NCI-H748 (cell line): ENCODE results near the gene SETD2.
"Not testable (repeated sequence)": the region's sequence is repeated elsewhere in the genome, so short reads cannot be mapped to it uniquely, and the experiment has no call there.

Experiments
- DNase-seq: peaks from one replicate; lab custom pipeline; 2025; ENCODE audit not compliant: unreplicated experiment; lab: John Stamatoyannopoulos, UW

The SETD2 gene

DNA sequence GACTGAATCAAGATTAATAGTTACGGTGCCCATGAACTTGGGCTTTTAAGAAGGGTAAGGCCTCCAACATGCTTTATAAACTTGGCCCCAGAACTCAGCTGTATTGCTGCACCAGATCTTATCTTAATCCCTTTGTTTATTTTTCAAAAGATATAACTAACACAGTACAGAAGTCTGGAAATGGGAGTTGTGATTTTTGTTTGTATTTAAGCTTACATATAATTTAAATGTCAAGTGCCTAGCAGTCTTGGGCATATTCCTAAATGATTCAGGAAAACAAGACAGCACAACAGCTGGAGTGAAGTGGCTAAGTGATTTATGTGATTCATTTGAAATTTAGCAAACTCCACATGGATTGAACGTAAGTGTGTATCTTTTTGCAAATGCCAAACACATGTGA lies 128.3 kb downstream of the SETD2 start:
- no peak for DNase-seq

GRCh38 chr3:47034868-47035489 lies 128.9 kb downstream of the SETD2 start:
- no peak for DNase-seq

- DNase-seq, result not testable (repeated sequence)
Observed at GRCh38 chr3:47031041-47031440, 132.9 kb downstream of the SETD2 start.

- DNase-seq, result no peak
Observed at GRCh38 chr3:47028667-47029066, 135.2 kb downstream of the SETD2 start.

DNA sequence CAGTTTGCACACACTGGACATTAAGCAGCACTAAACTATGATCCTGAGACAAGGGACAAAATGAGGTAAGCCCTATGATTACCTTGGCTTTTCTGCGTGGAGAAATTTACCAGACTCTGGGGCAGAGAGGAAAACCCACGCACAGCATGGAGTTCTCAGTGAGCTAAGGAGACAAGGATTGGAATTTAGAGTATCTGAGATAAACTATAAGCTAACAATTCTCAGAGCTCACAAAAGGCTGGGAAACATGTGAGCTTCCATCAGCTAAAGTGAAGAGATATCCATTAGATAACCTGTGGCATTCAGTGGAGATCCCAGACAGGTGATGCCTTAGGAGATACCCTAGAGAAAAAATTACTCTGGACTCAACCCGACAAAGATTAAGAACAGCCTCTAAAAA lies 135.8 kb downstream of the SETD2 start:
- DNase-seq, result no peak

- not testable (repeated sequence) for DNase-seq
Observed at GRCh38 chr3:47026432-47026831, 137.5 kb downstream of the SETD2 start.

DNA sequence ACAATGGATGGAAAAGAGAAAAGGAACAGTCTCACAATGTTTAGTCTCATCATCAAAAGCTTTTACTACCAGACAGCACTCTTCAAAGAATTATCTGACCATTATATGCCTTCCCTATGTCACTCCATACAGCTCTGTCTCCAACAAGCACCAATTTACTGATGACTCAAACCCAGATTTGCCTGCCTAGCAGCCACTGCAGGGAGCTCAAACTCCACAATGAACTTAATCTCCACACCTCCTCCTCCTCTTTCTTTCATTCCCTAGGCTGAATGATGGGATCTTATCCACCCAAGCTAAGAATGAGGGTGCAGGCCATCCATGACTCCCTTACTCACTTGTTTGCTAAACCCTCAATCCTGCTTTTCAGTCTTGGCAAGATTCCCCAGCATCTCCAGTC lies 139.0 kb downstream of the SETD2 start:
- DNase-seq, result no peak

GRCh38 chr3:47022641-47023071 lies 141.3 kb downstream of the SETD2 start:
- DNase-seq, result peak; percentile 2

DNA sequence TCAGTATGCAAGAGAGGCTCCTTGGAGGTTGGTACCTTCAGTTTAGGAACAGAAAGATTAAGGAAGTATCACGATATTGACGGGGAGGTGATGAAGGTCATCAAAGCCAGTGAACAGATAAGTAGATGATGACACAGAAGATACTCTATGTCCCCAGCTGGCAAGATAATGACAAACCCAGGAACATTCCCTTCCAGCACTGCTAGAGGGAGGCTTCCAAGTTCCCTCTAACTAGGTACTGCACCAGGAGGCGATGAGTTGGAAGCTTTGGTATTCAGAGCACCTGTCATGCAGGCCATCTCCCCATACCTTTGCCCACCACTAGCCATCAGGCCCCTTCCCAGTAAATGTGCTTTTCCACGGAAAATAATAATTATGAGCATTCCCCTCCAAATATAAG lies 143.6 kb downstream of the SETD2 start:
- DNase-seq, result no peak

- DNase-seq, result no peak
Observed at GRCh38 chr3:47019201-47019600, 144.7 kb downstream of the SETD2 start.

DNA sequence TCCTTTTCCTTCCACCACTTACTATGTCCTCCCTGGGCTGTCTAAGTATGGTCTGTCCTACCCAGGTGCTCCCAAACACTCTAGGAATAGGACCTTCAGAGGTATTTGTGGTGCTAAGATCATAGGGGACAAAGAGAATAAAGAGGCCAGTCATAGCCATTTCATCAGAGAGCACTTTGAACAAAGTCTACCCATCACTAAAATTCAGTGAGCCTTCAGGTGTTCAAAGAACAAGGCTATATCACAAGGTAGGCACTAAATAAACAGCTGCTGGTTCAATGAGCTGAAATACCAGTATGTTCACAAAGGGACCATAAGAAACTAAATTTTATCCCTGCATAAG lies 145.7 kb downstream of the SETD2 start:
- no peak for DNase-seq

DNA sequence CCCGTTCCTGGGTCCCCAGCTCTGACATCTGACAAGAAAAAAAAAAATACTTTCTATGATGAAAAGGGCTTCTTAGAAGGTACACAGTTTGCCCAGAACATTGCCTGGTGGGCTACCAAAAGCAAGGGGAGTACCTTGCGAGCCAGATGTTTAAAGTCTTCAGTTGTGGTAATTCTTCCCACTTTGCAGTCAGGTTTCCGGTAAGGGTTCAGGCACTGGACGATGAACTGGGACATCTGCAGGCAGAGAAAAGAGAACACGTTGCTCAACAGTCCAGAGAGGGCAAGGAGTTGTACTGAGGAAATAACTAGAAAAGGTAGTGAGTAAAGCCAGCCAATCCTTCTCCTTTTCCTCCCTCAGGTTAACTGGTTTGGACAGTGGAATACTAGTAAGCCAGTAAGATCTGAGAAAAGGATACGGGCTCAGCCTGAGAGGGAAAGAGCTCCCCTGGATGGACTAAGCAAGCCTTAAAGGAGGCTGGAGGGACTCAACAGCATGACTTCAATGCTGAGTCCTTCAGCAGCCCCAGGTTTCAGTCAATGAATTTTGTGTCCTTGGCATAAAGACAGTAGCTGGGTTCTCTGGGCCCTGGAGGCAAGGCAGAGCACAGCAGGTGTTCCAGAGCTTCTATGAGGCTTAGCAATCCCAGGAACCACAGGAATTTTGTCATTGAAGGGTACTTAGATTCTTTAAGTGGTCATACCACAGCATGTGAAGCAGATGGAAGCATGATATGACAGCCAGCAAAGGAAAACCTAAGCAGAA lies 146.2 kb downstream of the SETD2 start:
- no peak for DNase-seq

DNA sequence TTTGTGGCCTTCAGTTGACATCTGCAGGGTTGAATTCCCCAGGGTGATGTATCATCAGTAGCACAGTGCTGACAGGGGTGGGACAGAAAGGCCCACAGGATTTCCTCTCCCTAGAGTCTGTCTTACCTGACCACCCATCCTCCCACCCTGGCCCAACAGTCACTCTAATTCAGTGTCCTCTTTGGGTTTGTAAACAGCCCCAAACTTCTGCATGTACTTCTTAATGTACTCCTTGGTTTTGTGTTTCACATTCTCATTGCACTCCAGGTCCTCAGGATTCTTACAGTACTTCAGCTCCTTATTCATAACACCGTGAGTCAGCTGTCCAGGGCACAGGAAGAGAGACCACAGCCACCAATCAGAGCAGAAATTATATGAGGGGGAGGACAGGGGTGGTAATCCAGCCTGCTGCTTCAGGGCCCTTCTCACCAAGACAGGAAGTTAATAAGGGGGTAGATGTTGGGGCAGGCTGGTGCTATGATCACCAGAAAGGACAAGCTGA lies 146.9 kb downstream of the SETD2 start:
- DNase-seq, result no peak

GRCh38 chr3:47016086-47016933 lies 147.6 kb downstream of the SETD2 start:
- DNase-seq, result no peak

DNA sequence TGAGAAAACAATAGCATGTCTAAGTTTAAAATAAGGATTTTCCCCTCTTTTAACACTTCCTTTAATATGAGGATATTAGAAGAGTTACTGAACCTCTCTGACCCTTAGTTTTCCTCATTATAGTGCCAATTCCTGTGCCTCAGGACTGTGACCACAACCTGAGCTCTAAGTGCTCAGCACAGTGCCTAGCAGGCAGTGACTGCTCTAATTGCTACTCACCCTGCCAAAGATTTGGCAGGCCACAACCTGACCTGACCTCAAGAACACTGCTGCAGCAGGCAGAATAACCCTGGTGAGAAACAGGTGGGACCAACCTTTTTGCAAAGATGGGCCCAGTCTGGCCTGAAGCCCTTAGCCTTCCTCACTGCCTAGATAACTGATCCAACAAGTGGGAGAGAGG lies 148.8 kb downstream of the SETD2 start:
- no peak for DNase-seq

DNA sequence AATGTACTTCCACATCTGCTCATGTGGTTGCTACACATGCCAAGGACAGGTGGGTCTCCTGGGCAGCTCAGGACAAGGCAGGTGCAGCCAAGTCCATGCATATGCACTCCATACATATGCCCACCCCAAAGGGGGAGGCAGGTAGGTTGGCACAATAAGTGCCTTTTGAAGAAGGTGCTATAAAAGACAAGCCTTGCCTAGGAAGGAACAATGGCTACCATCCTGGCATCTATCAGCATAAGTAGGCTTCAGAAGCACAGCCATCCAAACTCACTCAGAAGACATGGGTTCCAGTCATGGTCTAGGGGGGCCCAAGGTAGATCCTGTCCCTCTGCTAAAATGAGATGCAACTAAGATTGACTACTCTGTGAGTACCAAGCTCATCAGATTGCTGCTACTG lies 149.9 kb downstream of the SETD2 start:
- DNase-seq, result no peak

DNA sequence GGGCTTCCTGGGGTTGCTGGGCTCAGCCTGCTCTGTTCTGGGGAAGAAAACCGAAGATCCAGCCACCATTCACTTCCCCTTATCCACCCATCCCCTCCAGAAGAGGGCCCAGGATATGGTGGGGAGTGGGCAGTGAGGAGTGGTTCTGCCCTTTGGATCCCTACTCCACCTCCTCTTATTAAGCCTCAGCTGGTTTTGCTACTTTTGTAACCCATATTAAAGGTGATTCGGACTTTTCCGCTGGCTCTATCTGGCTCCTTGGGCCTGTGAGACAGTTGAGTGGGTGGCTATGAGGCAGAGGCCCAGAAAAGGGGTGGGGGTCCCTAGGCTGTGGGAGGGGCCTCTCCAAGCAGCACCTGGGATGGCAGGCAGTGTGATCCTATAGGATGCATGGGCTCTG lies 150.7 kb downstream of the SETD2 start:
- no peak for DNase-seq

DNA sequence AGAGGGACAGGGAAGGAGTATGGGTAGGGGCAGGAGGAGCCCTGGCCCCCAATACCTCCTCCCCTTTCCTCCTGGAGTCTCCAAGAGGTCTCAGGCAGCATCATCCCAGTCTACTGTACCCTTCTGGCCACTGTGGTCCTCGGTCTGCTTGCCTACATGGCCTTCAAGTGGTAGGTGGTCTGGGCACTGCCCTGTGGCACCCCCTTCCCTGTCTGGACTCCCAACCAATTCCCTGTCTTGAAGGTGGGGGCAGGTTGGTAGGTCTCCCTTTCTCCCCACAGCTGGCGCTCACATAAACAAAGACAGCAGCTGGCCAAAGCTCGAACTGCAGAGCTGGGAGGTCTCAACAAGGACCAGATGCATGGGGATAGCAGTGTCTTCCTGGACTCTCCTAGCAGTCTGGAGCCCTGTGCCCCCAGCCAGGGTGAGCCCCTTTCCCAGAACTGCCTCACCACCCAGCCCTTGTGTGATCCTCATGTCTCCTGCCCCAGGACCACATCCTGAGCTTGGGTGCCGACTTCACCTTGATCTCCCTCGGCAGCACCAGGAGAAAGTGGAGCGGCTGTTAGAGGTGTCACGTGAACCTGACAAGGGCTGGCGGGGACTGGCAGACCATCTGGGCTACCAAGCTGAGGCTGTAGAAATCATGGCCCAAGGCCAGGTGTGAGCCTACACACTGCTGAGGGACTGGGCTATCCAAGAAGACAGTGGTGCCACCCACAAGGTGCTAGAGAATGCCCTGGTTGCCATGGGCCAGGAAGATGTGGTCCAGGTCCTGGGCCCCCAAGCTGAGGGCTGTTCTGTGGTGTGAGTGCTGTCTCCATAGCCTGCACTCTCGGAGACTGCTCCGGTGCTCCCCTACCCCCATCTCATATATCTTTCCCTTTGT lies 151.3 kb downstream of the SETD2 start:
- no peak for DNase-seq

GRCh38 chr3:47011371-47011770 lies 152.5 kb downstream of the SETD2 start:
- DNase-seq, result no peak

DNA sequence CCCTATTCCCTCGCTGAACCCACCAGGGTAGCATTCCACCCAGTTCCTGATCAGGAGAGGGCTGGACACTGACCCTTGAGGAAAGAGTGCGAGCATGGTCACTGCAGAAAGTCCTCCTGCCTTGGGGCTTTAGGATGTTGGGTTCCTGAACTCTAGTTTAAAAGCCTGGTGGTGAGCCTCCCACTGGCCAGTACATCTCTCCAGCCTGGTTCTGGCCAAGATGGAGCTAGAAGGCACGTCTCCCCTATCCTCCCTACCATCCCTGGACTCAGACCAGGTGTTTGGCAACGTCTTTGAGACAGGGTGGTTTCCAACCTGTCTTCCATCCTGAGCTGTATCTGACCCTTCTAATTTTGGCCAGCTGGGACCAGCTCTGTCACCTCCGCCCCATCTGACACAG lies 153.0 kb downstream of the SETD2 start:
- DNase-seq, result no peak
